ENCODE measurements around the gene HIGD2A.

The HIGD2A gene

GRCh38 chr5:176391479-176391878, 2.9 kb downstream of the HIGD2A start:
- ATAC-seq (replicated peaks; ENCODE audit: extremely low read depth, poor library complexity, severe bottlenecking): no peak
- Mint-ChIP-seq H3K9me3 (no peaks in the 10 kb centered on the region), H3K27ac (ENCODE audit: low read depth) (no peak overlapping the region), H3K36me3 (ENCODE audit: insufficient read depth) (peaks cover 29% of the 10 kb centered on the region), H3K27me3 (no peaks in the 10 kb centered on the region), H3K4me3 (no peak overlapping the region), H3K4me1 (peaks cover 24% of the 10 kb centered on the region)
- DNase-seq (ENCODE audit: low spot score in 2 of 2): no peak

GRCh38 chr5:176391999-176392398, 3.4 kb downstream of the HIGD2A start:
- ATAC-seq (replicated peaks; ENCODE audit: extremely low read depth, poor library complexity, severe bottlenecking) (no peak), DNase-seq (ENCODE audit: low spot score in 2 of 2) (no peak)
- Mint-ChIP-seq H3K4me3 (no peak overlapping the region), H3K36me3 (ENCODE audit: insufficient read depth) (peaks cover 27% of the 10 kb centered on the region), H3K4me1 (peaks cover 19% of the 10 kb centered on the region), H3K27me3 (no peaks in the 10 kb centered on the region), H3K9me3 (no peaks in the 10 kb centered on the region), H3K27ac (ENCODE audit: low read depth) (no peak overlapping the region)

GRCh38 chr5:176392526-176392925, 4.0 kb downstream of the HIGD2A start:
- peaks cover 26% of the 10 kb centered on the region for H3K36me3 Mint-ChIP-seq (ENCODE audit: insufficient read depth)
- H3K9me3 Mint-ChIP-seq: no peaks in the 10 kb centered on the region
- no peak overlapping the region for H3K4me3 Mint-ChIP-seq
- DNase-seq (ENCODE audit: low spot score in 2 of 2) (no peak), ATAC-seq (replicated peaks; ENCODE audit: extremely low read depth, poor library complexity, severe bottlenecking) (no peak)
- H3K27me3 Mint-ChIP-seq: no peaks in the 10 kb centered on the region
- H3K27ac Mint-ChIP-seq (ENCODE audit: low read depth): no peak overlapping the region
- H3K4me1 Mint-ChIP-seq: peaks cover 14% of the 10 kb centered on the region

- H3K27me3 Mint-ChIP-seq: no peaks in the 10 kb centered on the region
- H3K27ac Mint-ChIP-seq (ENCODE audit: low read depth): no peak overlapping the region
- DNase-seq (ENCODE audit: low spot score in 2 of 2): no peak
- H3K4me1 Mint-ChIP-seq: peaks cover 5% of the 10 kb centered on the region
- peaks cover 20% of the 10 kb centered on the region for H3K36me3 Mint-ChIP-seq (ENCODE audit: insufficient read depth)
- H3K4me3 Mint-ChIP-seq: no peak overlapping the region
- H3K9me3 Mint-ChIP-seq: no peaks in the 10 kb centered on the region
- no peak for ATAC-seq (replicated peaks; ENCODE audit: extremely low read depth, poor library complexity, severe bottlenecking)
Measured at GRCh38 chr5:176394096-176394495, 5.5 kb downstream of the HIGD2A start.

- no peak overlapping the region for H3K4me3 Mint-ChIP-seq
- H3K27ac Mint-ChIP-seq (ENCODE audit: low read depth): peak overlapping the region; percentile 19
- H3K36me3 Mint-ChIP-seq (ENCODE audit: insufficient read depth): peaks cover 19% of the 10 kb centered on the region
Measured at GRCh38 chr5:176394881-176395675, 6.5 kb downstream of the HIGD2A start.

GRCh38 chr5:176396330-176396729, 7.8 kb downstream of the HIGD2A start:
- peaks cover 19% of the 10 kb centered on the region for H3K36me3 Mint-ChIP-seq (ENCODE audit: insufficient read depth)
- H3K4me3 Mint-ChIP-seq: no peak overlapping the region
- peaks cover 8% of the 10 kb centered on the region for H3K4me1 Mint-ChIP-seq
- H3K9me3 Mint-ChIP-seq: no peaks in the 10 kb centered on the region
- no peaks in the 10 kb centered on the region for H3K27me3 Mint-ChIP-seq
- DNase-seq (ENCODE audit: low spot score in 2 of 2) (no peak), ATAC-seq (replicated peaks; ENCODE audit: extremely low read depth, poor library complexity, severe bottlenecking) (no peak)
- H3K27ac Mint-ChIP-seq (ENCODE audit: low read depth): no peak overlapping the region

More at GRCh38 chr5:176394881-176395675, 6.5 kb downstream of the HIGD2A start:
- no peaks in the 10 kb centered on the region for H3K9me3 Mint-ChIP-seq
- ATAC-seq (replicated peaks; ENCODE audit: extremely low read depth, poor library complexity, severe bottlenecking) (no peak), DNase-seq (ENCODE audit: low spot score in 2 of 2) (no peak)
- H3K4me1 Mint-ChIP-seq: no peaks in the 10 kb centered on the region
- H3K27me3 Mint-ChIP-seq: no peaks in the 10 kb centered on the region

- H3K27ac Mint-ChIP-seq (ENCODE audit: low read depth): peak overlapping the region; percentile 39
- H3K27me3 Mint-ChIP-seq: no peaks in the 10 kb centered on the region
- no peak overlapping the region for H3K4me3 Mint-ChIP-seq
- H3K36me3 Mint-ChIP-seq (ENCODE audit: insufficient read depth): peaks cover 14% of the 10 kb centered on the region
- peaks cover 8% of the 10 kb centered on the region for H3K4me1 Mint-ChIP-seq
- DNase-seq (ENCODE audit: low spot score in 2 of 2): no peak
- no peak for ATAC-seq (replicated peaks; ENCODE audit: extremely low read depth, poor library complexity, severe bottlenecking)
- no peaks in the 10 kb centered on the region for H3K9me3 Mint-ChIP-seq
Measured at GRCh38 chr5:176397736-176398420, 9.3 kb downstream of the HIGD2A start.

GRCh38 chr5:176400382-176401156, 12.0 kb downstream of the HIGD2A start:
- no peaks in the 10 kb centered on the region for H3K9me3 Mint-ChIP-seq
- H3K4me1 Mint-ChIP-seq: peaks cover 8% of the 10 kb centered on the region
- DNase-seq (ENCODE audit: low spot score in 2 of 2): no peak
- ATAC-seq (replicated peaks; ENCODE audit: extremely low read depth, poor library complexity, severe bottlenecking): no peak
- H3K27me3 Mint-ChIP-seq: no peaks in the 10 kb centered on the region
- no peak overlapping the region for H3K27ac Mint-ChIP-seq (ENCODE audit: low read depth)
- no peak overlapping the region for H3K4me3 Mint-ChIP-seq
- H3K36me3 Mint-ChIP-seq (ENCODE audit: insufficient read depth): peaks cover 10% of the 10 kb centered on the region

GRCh38 chr5:176401281-176402205, 13.0 kb downstream of the HIGD2A start:
- peaks cover 14% of the 10 kb centered on the region for H3K36me3 Mint-ChIP-seq (ENCODE audit: insufficient read depth)
- no peak overlapping the region for H3K4me3 Mint-ChIP-seq
- H3K9me3 Mint-ChIP-seq: no peaks in the 10 kb centered on the region
- H3K27me3 Mint-ChIP-seq: no peaks in the 10 kb centered on the region
- no peak for DNase-seq (ENCODE audit: low spot score in 2 of 2)
- H3K4me1 Mint-ChIP-seq: peaks cover 8% of the 10 kb centered on the region
- no peak overlapping the region for H3K27ac Mint-ChIP-seq (ENCODE audit: low read depth)
- ATAC-seq (replicated peaks; ENCODE audit: extremely low read depth, poor library complexity, severe bottlenecking): no peak

GRCh38 chr5:176405656-176406435, 17.3 kb downstream of the HIGD2A start:
- H3K36me3 Mint-ChIP-seq (ENCODE audit: insufficient read depth): peaks cover 15% of the 10 kb centered on the region
- ATAC-seq (replicated peaks; ENCODE audit: extremely low read depth, poor library complexity, severe bottlenecking): no peak
- no peak overlapping the region for H3K4me3 Mint-ChIP-seq
- peaks cover 5% of the 10 kb centered on the region for H3K4me1 Mint-ChIP-seq
- no peaks in the 10 kb centered on the region for H3K27me3 Mint-ChIP-seq
- no peak overlapping the region for H3K27ac Mint-ChIP-seq (ENCODE audit: low read depth)
- DNase-seq (ENCODE audit: low spot score in 2 of 2): no peak
- no peaks in the 10 kb centered on the region for H3K9me3 Mint-ChIP-seq

- Mint-ChIP-seq H3K36me3 (ENCODE audit: insufficient read depth) (peaks cover 18% of the 10 kb centered on the region), H3K9me3 (no peaks in the 10 kb centered on the region), H3K27me3 (no peaks in the 10 kb centered on the region), H3K4me3 (no peak overlapping the region), H3K27ac (ENCODE audit: low read depth) (no peak overlapping the region), H3K4me1 (peaks cover 10% of the 10 kb centered on the region)
- ATAC-seq (replicated peaks; ENCODE audit: extremely low read depth, poor library complexity, severe bottlenecking) (no peak), DNase-seq (ENCODE audit: low spot score in 2 of 2) (no peak)
Measured at GRCh38 chr5:176406436-176407052, 18.0 kb downstream of the HIGD2A start.

Data from central memory CD8-positive, alpha-beta T cell (primary cell).